PC-9 (cell line): ENCODE measurements around the gene MYOC. TPM values are rescaled to one million over a fixed set of nuclear protein-coding genes. Genes with fewer than 3 reads are reported as not detected.

Source experiments
- BruUV-seq: library from RNA; stranded (reverse); fragments of 400-500 nt; replicated peaks from 2 replicates; lab custom pipeline; 2021; lab: Mats Ljungman, UMichigan
- CTCF ChIA-PET: fragments of 300-600 bp; sonication (Branson Sonifier 250); formaldehyde crosslinking; loops from one replicate; lab custom pipeline; 2022; ENCODE audit warnings: antibody characterized with exemption; lab: Charles Lee
- POLR2A ChIA-PET: fragments of 300-600 bp; sonication (Branson Sonifier 250); formaldehyde crosslinking; loops from one replicate; lab custom pipeline; 2022; ENCODE audit warnings: antibody characterized with exemption; ENCODE audit not compliant: unreplicated experiment; lab: Charles Lee
- DNase-seq, 2 experiments: peaks; one replicate each; pipeline versions ENCODE4 v3.0.0 to v3.0.0-alpha.2; 2015 to 2022; ENCODE audit warnings: mixed read lengths in 1 of 2
- H2AFZ ChIP-seq: fragments of 200-600 bp; sonication (generic); 2 replicates; pipeline ENCODE4 v1.8.1; 2017; ENCODE audit warnings: antibody characterized with exemption
- H3F3A ChIP-seq: fragments of 200-600 bp; sonication (generic); 2 replicates; pipeline ENCODE4 v1.8.1; 2017; ENCODE audit warnings: antibody characterized with exemption, mild to moderate bottlenecking, low read depth; ENCODE audit not compliant: insufficient read depth
- H3K27ac ChIP-seq: fragments of 200-600 bp; sonication (generic); 2 replicates; pipeline ENCODE4 v1.6.1; 2016; ENCODE audit warnings: mixed run types
- H3K27me3 ChIP-seq: fragments of 200-600 bp; sonication (generic); 2 replicates; pipeline ENCODE4 v1.6.1; 2016; ENCODE audit warnings: low read depth, mixed run types; ENCODE audit not compliant: insufficient read depth
- H3K36me3 ChIP-seq: fragments of 200-600 bp; sonication (generic); 2 replicates; pipeline ENCODE4 v1.6.1; 2016; ENCODE audit warnings: low read depth, mixed run types
- H3K4me1 ChIP-seq: fragments of 200-600 bp; sonication (generic); replicated peaks from 2 replicates; pipeline ENCODE4 v1.6.1; 2016; ENCODE audit warnings: mixed run types; ENCODE audit not compliant: insufficient read depth
- H3K4me2 ChIP-seq: fragments of 200-600 bp; sonication (generic); 2 replicates; pipeline ENCODE4 v1.6.1; 2017; ENCODE audit warnings: mixed run types
- H3K4me3 ChIP-seq: fragments of 200-600 bp; sonication (generic); 2 replicates; pipeline ENCODE4 v1.6.1; 2016; ENCODE audit warnings: mixed run types
- H3K79me2 ChIP-seq: fragments of 200-600 bp; sonication (generic); 2 replicates; pipeline ENCODE4 v1.6.1; 2017; ENCODE audit warnings: low read depth, mixed run types
- H3K9me2 ChIP-seq: fragments of 200-600 bp; sonication (generic); 2 replicates; pipeline ENCODE4 v1.8.1; 2017; ENCODE audit warnings: mild to moderate bottlenecking; ENCODE audit not compliant: insufficient read depth
- H3K9me3 ChIP-seq: fragments of 200-600 bp; sonication (generic); 2 replicates; pipeline ENCODE4 v1.8.1; 2016; ENCODE audit warnings: low read depth; ENCODE audit not compliant: insufficient read depth
- H4K20me1 ChIP-seq: fragments of 200-600 bp; sonication (generic); 2 replicates; pipeline ENCODE4 v1.8.1; 2017; ENCODE audit not compliant: insufficient read depth
- EZH2 ChIP-seq: fragments of 200-600 bp; sonication (generic); IDR thresholded peaks from 2 replicates; pipeline ENCODE4 v1.8.0; 2017; ENCODE audit warnings: antibody characterized with exemption, low read depth
- intact Hi-C: fragments of 100-400 bp; cut with micrococcal nuclease; formaldehyde crosslinking; loops from one replicate; pipeline ENCODE4 v1.10.0; 2022; ENCODE audit not compliant: unreplicated experiment
- total RNA-seq: library from RNA; stranded (reverse); gene quantifications from 2 replicates; pipeline ENCODE4 v1.2.3, GENCODE V29; 2021
- TF ChIP-seq, protein P1 (sequence below): fragments of 200-600 bp; sonication (generic); conservative IDR thresholded peaks from 2 replicates; pipeline ENCODE4 v1.6.1; 2017; ENCODE audit warnings: mixed run types, antibody characterized with exemption, mild to moderate bottlenecking, moderate library complexity

MYOC gene
- total RNA-seq, 1 experiment from 2014 or later = not detected

DNA sequence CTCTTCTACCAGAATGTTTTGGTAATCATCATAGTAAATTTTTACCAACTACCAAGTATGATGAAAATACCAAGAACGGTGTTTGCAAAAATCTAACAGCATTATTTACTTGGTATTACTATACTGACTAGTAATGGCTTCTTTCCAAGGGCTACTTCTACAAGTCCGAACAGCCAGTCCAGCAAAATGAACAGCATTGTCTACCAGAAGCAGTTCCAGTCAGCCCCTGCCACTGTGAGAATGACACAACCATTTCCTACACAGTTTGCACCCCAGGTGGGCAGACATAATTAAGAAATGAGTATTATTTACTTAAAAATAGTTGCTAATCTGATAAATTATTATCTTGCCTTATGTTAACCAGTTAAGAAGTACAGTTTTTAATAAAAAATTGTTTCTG is 64.3 kb downstream of the MYOC start:
- Histone ChIP-seq H3K36me3 (peaks cover 55% of the 10 kb centered on the region), H3K27ac (no peak overlapping the region), H3K9me3 (no peaks in the 10 kb centered on the region), H3K79me2 (no peaks in the 10 kb centered on the region), H3K4me2 (no peak overlapping the region), H4K20me1 (no peaks in the 10 kb centered on the region), H3K4me3 (no peak overlapping the region), H2AFZ (no peak overlapping the region), H3F3A (no peaks in the 10 kb centered on the region; the same call in 1 of the 2 replicates), H3K27me3 (no peaks in the 10 kb centered on the region), H3K9me2 (no peaks in the 10 kb centered on the region; the same call in 1 of the 2 replicates), H3K4me1 (no peaks in the 10 kb centered on the region)
- no TSS peak for BruUV-seq
- POLR2A ChIA-PET = no interaction called here
- no peak for DNase-seq
- TF ChIP-seq EZH2 = no peak
- TF ChIP-seq, protein P1, sequence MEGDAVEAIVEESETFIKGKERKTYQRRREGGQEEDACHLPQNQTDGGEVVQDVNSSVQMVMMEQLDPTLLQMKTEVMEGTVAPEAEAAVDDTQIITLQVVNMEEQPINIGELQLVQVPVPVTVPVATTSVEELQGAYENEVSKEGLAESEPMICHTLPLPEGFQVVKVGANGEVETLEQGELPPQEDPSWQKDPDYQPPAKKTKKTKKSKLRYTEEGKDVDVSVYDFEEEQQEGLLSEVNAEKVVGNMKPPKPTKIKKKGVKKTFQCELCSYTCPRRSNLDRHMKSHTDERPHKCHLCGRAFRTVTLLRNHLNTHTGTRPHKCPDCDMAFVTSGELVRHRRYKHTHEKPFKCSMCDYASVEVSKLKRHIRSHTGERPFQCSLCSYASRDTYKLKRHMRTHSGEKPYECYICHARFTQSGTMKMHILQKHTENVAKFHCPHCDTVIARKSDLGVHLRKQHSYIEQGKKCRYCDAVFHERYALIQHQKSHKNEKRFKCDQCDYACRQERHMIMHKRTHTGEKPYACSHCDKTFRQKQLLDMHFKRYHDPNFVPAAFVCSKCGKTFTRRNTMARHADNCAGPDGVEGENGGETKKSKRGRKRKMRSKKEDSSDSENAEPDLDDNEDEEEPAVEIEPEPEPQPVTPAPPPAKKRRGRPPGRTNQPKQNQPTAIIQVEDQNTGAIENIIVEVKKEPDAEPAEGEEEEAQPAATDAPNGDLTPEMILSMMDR = no peak
- intact Hi-C loops = loop anchor here (5.0 kb wide), 1 partner anchor 61 kb away; no protein-coding TSS in a partner anchor
- CTCF ChIA-PET = interaction anchor here (0.7 kb wide), 1 partner anchor 128 kb away, joined by 3 read pairs; no protein-coding TSS in a partner anchor

DNA sequence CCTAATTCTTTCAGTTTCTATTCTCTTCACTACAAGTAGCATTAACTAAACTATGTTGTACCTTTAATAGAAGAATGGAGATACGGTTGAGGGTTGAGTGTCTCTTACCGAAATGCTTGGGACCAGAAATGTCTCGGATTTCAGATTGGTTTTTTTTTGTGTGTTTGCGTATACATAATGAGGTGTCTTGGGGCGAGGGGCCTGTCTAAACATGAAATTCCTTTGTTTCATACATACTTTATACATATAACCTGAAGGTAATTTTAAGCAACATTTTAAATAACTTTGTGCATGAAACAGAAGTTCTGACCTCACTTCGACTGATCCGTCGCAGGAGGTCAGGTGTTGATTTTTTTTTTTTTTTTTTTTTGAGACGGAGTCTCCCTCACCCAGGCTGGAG is 66.8 kb downstream of the MYOC start:
- Histone ChIP-seq H3K9me3 (no peaks in the 10 kb centered on the region), H3K4me3 (no peak overlapping the region), H3K79me2 (no peaks in the 10 kb centered on the region), H3K4me1 (no peaks in the 10 kb centered on the region), H3F3A (no peaks in the 10 kb centered on the region; the same call in 1 of the 2 replicates), H2AFZ (no peak overlapping the region), H3K36me3 (peaks cover 55% of the 10 kb centered on the region), H4K20me1 (peaks cover 3% of the 10 kb centered on the region; the same call in 1 of the 2 replicates), H3K27me3 (no peaks in the 10 kb centered on the region), H3K27ac (no peak overlapping the region), H3K9me2 (no peaks in the 10 kb centered on the region; the same call in 1 of the 2 replicates), H3K4me2 (no peak overlapping the region)
- CTCF ChIA-PET = no interaction called here
- TF ChIP-seq, protein P1 = no peak
- POLR2A ChIA-PET = no interaction called here
- intact Hi-C loops = loop anchor here (5.0 kb wide), 1 partner anchor 58 kb away; no protein-coding TSS in a partner anchor
- no TSS peak for BruUV-seq
- no peak for DNase-seq

Other genes with a start within 250 kb of the MYOC start
- gene PRRC2C, start 167.2 kb downstream of the MYOC start, total RNA-seq = 99.2 and 136 TPM in 2 replicates
- not detected in 2 replicates for gene MYOCOS, start 30.4 kb downstream of the MYOC start, total RNA-seq
- 5.2 and 9.8 TPM in 2 replicates for gene VAMP4, start 89.4 kb upstream of the MYOC start, total RNA-seq
- 32.2 and 35.9 TPM in 2 replicates for gene METTL13, start 129.0 kb upstream of the MYOC start, total RNA-seq
- 0.78 and 1.7 TPM in 2 replicates for gene DNM3, start 188.8 kb upstream of the MYOC start, total RNA-seq